ENCODE measurements around the gene KLHL22.
A peak's percentile ranks its signal among the peaks of the same experiment; 100 is the strongest.
"Not testable (repeated sequence)": the region's sequence is repeated elsewhere in the genome, so short reads cannot be mapped to it uniquely, and the experiment has no call there.

The KLHL22 gene

GRCh38 chr22:20404881-20405280, 90.7 kb downstream of the KLHL22 start:
- no peak for DNase-seq (ENCODE audit: low read depth in 3 of 3, low spot score in 1 of 3)

DNA sequence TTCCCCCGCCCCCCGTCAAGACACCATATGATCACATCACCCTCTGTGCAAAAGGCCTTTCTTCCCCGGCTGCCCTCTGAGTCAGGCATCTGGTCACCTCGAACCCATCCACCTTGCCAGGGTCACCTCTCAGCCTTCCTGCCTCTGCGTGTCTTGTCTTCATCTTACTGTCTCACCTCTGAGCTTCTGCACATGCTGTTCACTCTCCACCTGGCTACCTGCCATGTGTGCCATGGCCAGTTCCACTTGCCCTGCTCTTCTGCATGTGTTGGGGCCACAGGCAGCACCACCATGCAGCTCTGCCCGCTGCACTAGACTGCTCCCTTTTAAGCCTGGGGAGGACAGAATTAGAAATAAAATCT, 91.8 kb downstream of the KLHL22 start:
- no peak for DNase-seq (ENCODE audit: low read depth in 3 of 3, low spot score in 1 of 3)

- DNase-seq (ENCODE audit: low read depth in 3 of 3, low spot score in 1 of 3) = no peak
Measured at GRCh38 chr22:20402960-20403778, 92.4 kb downstream of the KLHL22 start.

DNA sequence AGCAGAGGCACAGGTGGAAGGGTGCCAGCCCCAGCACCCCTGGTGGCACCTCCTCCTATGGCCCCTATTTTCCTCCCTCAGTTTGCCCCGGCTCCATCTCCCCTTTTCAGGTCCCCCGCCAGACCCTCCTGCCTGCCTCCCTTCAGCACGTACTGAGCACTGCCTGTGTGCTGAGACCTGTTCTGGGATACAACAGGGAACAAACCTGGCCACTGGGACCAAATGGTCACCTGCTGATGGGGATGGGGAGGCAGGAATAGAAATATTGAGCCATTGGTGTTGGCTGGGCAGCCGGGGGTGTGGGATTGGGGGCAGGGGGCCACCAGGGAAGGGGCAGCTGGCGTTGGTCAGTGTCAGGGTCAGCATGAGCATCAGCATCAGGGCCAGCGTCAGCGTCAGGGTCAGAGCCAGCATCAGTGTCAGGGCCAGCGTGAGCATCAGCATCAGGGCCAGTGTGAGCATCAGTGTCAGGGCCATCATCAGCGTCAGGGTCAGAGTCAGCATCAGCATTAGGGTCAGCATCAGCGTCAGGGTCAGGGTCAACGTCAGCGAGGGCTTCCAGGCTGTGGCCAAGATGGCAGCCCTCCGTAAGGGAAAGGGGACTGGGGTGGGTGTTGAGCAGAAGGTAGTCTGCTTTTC, 94.1 kb downstream of the KLHL22 start:
- no peak for DNase-seq (ENCODE audit: low read depth in 3 of 3, low spot score in 1 of 3)

- no peak for DNase-seq (ENCODE audit: low read depth in 3 of 3, low spot score in 1 of 3)
Measured at GRCh38 chr22:20400606-20401375, 94.8 kb downstream of the KLHL22 start.

DNA sequence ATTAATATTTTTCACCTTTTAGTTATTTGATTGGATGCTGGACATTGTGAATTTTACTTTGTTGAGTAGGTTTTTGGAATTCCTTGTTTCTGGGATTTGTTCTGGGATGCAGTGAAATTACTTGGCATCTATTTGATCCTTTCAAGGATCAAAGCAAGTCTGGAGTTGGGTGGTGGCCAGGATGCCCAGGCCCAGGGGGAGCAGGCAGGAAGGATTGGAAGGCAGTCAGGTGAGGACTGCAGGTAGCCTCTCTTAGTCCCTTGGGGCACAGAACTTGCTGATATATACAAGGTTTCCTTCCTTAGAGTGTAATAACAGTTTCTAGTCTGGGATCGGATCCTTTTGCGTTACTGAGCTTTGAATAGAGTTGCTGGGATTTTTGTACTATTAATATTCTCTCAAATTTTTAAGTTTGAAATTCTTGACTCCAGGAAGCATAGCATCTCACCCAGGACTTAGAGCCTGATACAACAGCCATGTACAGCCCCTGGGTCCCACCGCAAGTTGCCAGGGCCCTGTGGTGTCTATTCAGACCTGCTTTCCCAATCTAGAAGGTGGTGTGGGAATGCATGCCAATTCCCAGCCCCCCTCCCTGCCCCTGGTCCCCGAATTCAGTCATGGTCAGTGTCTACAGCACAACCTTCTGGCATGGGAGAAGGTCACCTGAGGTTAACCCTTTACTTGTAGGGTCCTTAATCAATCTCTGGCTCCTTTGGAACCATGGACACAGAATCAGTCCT, 95.6 kb downstream of the KLHL22 start:
- no peak for DNase-seq (ENCODE audit: low read depth in 3 of 3, low spot score in 1 of 3)

DNA sequence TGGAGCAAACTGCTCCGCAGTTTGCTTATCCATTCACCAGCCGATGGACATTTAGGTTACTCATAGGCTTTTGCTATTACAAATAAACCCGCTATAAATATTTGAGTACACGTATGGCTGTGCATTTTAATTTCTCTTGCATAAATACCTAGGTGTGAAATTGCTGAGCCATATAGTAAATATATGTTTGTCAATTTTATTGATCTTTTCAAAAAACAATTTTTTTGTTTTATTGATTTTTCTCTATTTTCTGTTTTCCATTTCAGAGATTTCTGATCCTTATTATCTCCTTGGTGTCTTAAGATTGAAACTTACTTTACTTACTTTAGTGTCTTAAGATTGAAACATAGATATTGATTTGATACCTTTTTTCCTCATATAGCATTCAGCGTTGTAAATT, 97.2 kb downstream of the KLHL22 start:
- no peak for DNase-seq (ENCODE audit: low read depth in 3 of 3, low spot score in 1 of 3)

DNA sequence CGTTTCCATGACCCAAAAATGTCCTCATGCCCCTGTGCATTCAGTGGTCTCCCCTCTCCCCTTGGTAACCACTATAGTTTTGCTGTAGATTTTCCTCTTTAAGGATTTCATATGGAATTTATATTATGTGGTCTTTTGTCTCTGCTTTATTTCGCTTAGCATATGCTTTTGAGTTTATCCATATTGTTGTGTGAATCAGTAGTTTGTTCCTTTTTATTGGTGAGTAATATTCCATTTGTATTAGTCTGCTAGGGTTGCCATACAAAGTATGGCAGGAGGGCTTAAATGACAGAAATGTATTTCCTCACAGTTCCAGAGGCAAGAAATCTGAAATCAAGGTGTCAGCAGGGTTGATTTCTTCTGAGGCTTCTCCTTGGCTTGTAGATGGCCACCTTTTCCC, 98.1 kb downstream of the KLHL22 start:
- no peak for DNase-seq (ENCODE audit: low read depth in 3 of 3, low spot score in 1 of 3)

- no peak for DNase-seq (ENCODE audit: low read depth in 3 of 3, low spot score in 1 of 3)
Measured at GRCh38 chr22:20396639-20397038, 99.0 kb downstream of the KLHL22 start.

GRCh38 chr22:20395907-20396287, 99.7 kb downstream of the KLHL22 start:
- DNase-seq (ENCODE audit: low read depth in 3 of 3, low spot score in 1 of 3) = no peak

- no peak for DNase-seq (ENCODE audit: low read depth in 3 of 3, low spot score in 1 of 3)
Measured at GRCh38 chr22:20395181-20395906, 100.3 kb downstream of the KLHL22 start.

DNA sequence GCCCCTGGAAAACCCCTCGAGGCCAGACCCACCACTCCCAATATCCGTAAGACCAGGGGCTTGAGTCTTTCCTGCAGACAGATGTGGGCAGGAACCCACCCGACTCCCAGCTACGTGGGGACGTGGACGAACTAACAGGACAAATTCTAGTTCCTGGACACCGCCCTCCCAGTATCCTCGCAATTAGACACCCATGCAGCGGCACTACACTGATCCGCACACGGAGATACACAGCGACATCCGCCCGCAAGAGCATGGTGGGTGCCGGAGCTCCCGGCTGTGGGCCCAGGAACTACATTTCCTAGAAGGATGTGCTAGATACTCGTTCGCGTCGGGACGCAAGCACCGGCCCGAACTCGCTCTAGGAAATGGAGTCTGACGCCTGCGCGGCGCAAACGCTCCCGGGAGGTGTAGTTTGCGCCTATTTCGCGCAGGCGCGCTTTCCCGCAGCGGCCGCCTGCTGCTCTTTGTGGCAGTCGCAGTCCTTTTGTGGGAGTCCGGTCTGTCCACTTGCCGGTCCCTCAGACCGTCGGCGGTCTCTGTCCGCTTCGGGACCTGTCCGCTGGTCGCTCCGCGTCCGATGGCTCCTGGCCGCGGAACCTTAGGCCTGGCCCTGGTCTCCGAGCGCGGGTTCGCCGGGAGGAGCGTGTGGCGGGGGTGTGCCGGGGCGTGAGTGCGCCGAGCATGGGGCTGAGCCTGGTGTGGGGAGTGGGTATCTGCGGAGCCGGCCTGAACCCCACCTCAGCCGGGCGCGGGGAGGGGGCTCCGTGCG, 101.7 kb downstream of the KLHL22 start, which contains the start of gene ZNF74:
ZNF74 (plus strand) TSS at position 447 of the 772 bp plus-strand sequence. CDS start 478 bp downstream, outside the sequence.
- DNase-seq (ENCODE audit: low read depth in 3 of 3, low spot score in 1 of 3) = peak; percentile 59 to 71 (median 61)

DNA sequence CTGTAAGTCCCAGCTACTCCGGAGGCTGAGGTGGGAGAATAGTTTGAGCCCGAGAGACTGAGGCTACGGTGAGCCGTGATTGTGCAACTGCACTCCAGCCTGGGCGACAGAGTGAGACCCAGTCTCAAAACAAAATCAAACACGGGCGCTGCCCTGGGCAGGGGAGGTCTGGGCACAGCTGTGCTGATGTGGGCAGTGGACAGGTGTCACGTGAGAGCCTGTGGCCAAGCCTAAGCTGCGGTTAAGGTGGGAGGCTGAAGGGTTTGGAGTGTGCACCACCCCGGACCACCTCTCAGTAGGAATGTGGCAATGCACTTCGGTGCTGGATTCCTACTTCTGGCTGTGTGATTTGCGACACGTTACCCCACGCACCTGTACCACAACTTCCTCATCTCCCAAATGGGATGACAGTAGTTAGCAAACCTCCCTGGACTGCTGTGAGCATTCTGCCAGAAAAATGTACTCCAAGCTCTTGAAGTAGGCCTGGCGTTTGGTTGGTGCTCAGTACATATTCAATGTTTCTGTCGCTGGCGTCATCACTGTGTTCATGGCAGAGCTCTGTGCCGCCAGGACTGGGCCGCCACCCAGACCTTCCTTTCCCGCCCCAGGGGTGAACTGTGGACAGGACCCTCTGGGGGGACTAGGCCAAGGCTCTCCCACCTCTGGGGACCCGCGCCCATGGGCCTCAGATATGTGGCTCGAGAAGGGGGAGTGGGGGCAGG, 102.5 kb downstream of the KLHL22 start:
- no peak for DNase-seq (ENCODE audit: low read depth in 3 of 3, low spot score in 1 of 3)

GRCh38 chr22:20392365-20392881, 103.2 kb downstream of the KLHL22 start:
- DNase-seq (ENCODE audit: low read depth in 3 of 3, low spot score in 1 of 3) = not testable (repeated sequence)

Measured in stimulated activated CD4-positive, alpha-beta T cell treated with anti-CD3 and anti-CD28 coated beads, TNF-alpha, amount 100 ng/mL, for 1 hour (primary cell).